Measurements from ENCODE around the gene CCDC106.

DNA sequence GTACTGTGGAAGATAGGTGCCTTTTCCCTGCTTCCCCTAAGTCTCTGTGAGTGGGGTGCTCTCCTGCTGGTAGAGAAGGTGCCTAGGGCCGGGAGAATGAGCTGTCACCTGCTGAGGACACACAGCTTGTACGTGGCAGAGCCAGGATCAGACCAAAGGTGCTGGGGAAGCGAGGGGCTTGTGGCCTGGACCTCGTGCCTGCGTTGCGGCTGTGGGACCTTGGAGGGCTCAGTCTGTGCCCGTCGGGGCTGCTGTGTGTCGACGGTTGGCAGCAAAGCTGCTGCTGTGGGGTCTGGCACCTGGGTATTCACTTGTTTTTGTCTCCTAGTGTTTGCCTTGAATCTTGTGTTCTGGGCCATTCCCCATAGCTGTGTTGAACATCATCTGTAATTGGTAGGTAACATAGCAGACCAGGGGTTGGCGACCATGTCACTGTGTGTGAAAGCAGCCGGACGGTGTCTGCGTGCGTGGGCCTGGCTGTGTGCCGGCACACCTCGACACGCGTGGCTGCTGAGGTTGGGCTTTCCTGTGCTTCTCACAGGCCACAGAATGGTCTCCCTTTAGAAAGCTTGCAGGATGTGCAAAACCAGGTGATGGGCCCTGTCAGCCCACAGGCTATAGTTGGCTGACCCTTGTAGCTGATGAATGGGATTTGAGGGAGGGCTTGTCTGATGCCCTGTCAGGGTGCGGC lies 16.0 kb downstream of the CCDC106 start:
- TF ChIP-seq, protein P1, sequence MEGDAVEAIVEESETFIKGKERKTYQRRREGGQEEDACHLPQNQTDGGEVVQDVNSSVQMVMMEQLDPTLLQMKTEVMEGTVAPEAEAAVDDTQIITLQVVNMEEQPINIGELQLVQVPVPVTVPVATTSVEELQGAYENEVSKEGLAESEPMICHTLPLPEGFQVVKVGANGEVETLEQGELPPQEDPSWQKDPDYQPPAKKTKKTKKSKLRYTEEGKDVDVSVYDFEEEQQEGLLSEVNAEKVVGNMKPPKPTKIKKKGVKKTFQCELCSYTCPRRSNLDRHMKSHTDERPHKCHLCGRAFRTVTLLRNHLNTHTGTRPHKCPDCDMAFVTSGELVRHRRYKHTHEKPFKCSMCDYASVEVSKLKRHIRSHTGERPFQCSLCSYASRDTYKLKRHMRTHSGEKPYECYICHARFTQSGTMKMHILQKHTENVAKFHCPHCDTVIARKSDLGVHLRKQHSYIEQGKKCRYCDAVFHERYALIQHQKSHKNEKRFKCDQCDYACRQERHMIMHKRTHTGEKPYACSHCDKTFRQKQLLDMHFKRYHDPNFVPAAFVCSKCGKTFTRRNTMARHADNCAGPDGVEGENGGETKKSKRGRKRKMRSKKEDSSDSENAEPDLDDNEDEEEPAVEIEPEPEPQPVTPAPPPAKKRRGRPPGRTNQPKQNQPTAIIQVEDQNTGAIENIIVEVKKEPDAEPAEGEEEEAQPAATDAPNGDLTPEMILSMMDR (IDR thresholded peaks at IDR 0.05), result no peak
- no peak for TF ChIP-seq POLR2A (IDR thresholded peaks at IDR 0.05)
